Type B pancreatic cell (in vitro differentiated cells): Measurements from ENCODE around the gene HSPG2. TPM values are rescaled to one million over a fixed set of nuclear protein-coding genes. Genes with fewer than 3 reads are reported as not detected.

ENCODE experiments used
- DNase-seq: peaks from one replicate; pipeline ENCODE4 v3.0.0; 2021; ENCODE audit warnings: mixed read lengths; ENCODE audit not compliant: unreplicated experiment; ENCODE audit errors: extremely low spot score
- H3K27ac Mint-ChIP-seq: 2 replicates; pipeline ENCODE4 v1.8.0; 2021; ENCODE audit warnings: mild to moderate bottlenecking, mixed read lengths
- H3K27me3 Mint-ChIP-seq: 2 replicates; pipeline ENCODE4 v1.8.0; 2021; ENCODE audit warnings: mixed read lengths
- H3K36me3 Mint-ChIP-seq: 2 replicates; pipeline ENCODE4 v1.8.0; 2021; ENCODE audit warnings: mixed read lengths
- H3K4me1 Mint-ChIP-seq: one replicate; pipeline ENCODE4 v1.8.0; 2021; ENCODE audit warnings: mixed read lengths; ENCODE audit not compliant: unreplicated experiment
- H3K4me3 Mint-ChIP-seq: 2 replicates; pipeline ENCODE4 v1.8.0; 2021; ENCODE audit warnings: mild to moderate bottlenecking, mixed read lengths
- H3K9me3 Mint-ChIP-seq: 2 replicates; pipeline ENCODE4 v1.8.0; 2021; ENCODE audit warnings: mixed read lengths
- total RNA-seq: library from RNA; stranded (reverse); gene quantifications from 2 replicates; pipeline ENCODE4 v1.2.1, GENCODE V29; 2021; ENCODE audit warnings: low replicate concordance
- TF ChIP-seq, protein P1 (sequence below): fragments of 200-600 bp; sonication (generic); conservative IDR thresholded peaks from 2 replicates; pipeline ENCODE4 v1.5.0; 2021; ENCODE audit warnings: antibody characterized with exemption, mild to moderate bottlenecking

Gene HSPG2
- total RNA-seq, 1 donor from 2014 or later: 130 TPM

DNA sequence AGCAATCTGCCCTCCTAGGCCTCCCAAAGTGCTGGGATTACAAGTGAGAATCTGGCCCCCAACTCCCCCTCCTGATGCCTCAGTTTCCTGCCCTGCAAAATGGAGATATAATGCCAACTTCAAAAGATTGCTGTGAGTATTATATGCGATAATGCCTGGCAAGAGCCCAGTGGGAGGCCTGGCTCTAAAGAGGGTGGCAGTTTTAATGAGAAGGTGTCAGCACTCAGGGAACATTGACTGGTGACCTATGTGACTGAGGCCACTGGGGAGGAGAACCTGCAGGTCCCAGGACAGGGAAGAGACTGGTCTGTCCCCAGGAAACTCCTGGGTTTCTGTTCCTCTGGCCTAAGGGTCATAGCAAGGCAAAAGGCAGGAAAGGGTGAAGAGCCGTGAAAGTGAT lies 11.0 kb downstream of the HSPG2 start:
- TF ChIP-seq, protein P1, sequence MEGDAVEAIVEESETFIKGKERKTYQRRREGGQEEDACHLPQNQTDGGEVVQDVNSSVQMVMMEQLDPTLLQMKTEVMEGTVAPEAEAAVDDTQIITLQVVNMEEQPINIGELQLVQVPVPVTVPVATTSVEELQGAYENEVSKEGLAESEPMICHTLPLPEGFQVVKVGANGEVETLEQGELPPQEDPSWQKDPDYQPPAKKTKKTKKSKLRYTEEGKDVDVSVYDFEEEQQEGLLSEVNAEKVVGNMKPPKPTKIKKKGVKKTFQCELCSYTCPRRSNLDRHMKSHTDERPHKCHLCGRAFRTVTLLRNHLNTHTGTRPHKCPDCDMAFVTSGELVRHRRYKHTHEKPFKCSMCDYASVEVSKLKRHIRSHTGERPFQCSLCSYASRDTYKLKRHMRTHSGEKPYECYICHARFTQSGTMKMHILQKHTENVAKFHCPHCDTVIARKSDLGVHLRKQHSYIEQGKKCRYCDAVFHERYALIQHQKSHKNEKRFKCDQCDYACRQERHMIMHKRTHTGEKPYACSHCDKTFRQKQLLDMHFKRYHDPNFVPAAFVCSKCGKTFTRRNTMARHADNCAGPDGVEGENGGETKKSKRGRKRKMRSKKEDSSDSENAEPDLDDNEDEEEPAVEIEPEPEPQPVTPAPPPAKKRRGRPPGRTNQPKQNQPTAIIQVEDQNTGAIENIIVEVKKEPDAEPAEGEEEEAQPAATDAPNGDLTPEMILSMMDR: no peak
- Mint-ChIP-seq H3K9me3 (no peaks in the 10 kb centered on the region), H3K4me3 (peak overlapping the region; percentile 7), H3K27me3 (no peaks in the 10 kb centered on the region), H3K36me3 (peaks cover 5% of the 10 kb centered on the region), H3K4me1 (peaks cover 48% of the 10 kb centered on the region), H3K27ac (peak overlapping the region; percentile 56)
- no peak for DNase-seq

DNA sequence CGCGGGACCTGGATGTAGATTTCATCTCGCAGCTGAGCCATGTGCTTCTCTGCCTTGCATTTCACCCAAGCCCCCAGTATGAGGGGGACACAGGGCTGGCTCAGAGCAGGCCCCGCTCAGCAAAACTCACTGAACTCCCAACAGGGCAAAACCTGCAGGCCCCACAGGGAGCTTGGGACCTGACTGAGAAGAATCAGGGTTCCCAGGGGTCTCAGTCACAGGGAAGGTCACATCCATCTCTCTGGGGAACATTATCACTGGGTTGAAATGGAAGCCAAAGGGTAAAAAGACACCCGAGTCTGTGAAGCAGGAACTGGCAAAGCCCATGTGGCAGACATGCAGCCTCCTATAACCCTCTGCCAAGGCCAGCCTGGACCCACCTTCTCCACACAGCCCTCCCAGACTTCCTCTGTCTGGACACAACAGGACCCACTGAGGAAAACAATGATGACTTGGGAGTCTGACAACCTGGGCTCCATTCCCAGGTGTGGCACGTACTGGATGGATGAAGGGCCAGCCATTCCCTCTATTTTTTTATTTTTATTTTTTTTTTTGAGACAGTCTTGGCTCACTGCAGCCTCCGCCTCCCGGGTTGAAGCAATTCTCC lies 11.7 kb downstream of the HSPG2 start:
- Mint-ChIP-seq H3K4me3 (no peak overlapping the region), H3K36me3 (peaks cover 5% of the 10 kb centered on the region), H3K9me3 (no peaks in the 10 kb centered on the region), H3K4me1 (peaks cover 50% of the 10 kb centered on the region), H3K27ac (no peak overlapping the region), H3K27me3 (no peaks in the 10 kb centered on the region)
- TF ChIP-seq, protein P1: no peak
- DNase-seq: no peak

DNA sequence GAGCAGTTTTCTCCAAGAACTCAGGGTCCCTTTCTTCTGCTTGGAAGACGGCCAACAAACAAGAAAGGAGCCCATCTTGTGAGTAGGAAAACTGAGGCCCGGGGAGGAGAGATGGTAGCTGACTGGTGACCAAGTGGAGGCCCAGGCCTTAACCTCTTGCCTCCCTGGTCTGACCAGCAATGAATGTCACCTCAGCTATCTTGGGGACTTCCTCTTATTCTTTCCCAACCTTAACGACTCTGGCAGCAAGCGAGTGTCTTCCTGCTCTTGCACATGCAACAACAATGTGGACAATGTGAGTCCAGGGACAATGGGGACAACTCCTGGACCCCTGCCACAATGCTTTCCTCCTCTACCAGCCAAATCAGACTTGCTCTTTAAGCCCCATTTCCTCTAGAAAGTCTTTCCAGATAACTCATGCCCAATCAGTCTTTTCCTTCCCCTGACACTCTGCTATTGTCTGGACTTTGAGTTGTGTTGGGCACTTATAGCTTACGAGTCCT lies 12.6 kb downstream of the HSPG2 start:
- Mint-ChIP-seq H3K4me3 (peak overlapping the region; percentile 26), H3K4me1 (peaks cover 43% of the 10 kb centered on the region)

DNA sequence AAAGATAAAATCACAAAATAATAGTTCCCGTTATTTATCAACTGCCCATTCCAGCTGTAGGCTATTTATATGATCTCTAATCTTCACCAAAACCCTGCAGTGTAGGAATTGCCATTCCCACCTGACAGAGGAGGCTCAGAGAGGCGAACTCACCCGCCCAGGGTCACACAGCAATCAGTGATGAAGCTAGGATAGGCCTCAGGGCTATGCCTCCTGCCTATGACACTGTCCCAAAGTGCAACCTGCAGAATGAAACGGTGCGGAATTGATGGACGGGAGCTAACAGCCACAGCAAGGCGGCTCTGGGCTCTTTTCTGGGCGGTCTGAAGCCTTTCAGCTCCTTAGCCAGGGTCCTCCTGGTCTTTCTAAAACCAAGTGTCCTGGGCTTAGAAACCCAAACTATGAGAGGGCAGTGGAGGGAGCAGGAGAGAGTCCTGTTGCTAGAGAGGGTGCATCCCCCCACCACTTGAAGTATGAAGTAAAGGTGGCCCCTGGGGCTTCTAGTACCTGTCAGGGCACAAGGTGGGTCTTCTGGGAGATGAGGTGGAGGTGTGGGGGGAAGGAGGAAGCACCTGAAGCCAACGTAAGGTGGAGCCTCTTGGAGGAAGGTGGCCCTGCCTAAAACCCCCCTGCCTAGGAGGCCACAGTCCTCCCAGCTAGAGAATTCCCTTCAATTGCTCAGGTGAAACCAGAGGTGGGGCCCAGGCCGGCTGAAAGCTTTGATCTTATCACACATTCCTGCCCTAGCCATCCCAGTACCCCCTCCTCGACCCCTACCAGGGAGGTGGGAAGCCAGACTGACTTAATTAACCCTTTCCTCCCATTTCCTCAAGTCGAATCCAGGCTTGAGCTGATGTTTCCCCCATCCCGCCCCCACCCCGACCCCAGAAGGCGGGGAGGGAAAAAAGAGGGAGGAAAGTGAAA lies 14.8 kb downstream of the HSPG2 start:
- H3K9me3 Mint-ChIP-seq: no peaks in the 10 kb centered on the region
- DNase-seq: no peak
- H3K36me3 Mint-ChIP-seq: peaks cover 3% of the 10 kb centered on the region
- no peaks in the 10 kb centered on the region for H3K27me3 Mint-ChIP-seq
- peaks cover 42% of the 10 kb centered on the region for H3K4me1 Mint-ChIP-seq
- TF ChIP-seq, protein P1: no peak
- H3K4me3 Mint-ChIP-seq: no peak overlapping the region
- peak overlapping the region; percentile 32 for H3K27ac Mint-ChIP-seq

More for the DNA sequence above, 12.6 kb downstream of the HSPG2 start:
- Mint-ChIP-seq H3K27ac (peak overlapping the region; percentile 17), H3K9me3 (no peaks in the 10 kb centered on the region), H3K27me3 (no peaks in the 10 kb centered on the region), H3K36me3 (no peaks in the 10 kb centered on the region)
- DNase-seq: no peak
- TF ChIP-seq, protein P1: no peak

DNA sequence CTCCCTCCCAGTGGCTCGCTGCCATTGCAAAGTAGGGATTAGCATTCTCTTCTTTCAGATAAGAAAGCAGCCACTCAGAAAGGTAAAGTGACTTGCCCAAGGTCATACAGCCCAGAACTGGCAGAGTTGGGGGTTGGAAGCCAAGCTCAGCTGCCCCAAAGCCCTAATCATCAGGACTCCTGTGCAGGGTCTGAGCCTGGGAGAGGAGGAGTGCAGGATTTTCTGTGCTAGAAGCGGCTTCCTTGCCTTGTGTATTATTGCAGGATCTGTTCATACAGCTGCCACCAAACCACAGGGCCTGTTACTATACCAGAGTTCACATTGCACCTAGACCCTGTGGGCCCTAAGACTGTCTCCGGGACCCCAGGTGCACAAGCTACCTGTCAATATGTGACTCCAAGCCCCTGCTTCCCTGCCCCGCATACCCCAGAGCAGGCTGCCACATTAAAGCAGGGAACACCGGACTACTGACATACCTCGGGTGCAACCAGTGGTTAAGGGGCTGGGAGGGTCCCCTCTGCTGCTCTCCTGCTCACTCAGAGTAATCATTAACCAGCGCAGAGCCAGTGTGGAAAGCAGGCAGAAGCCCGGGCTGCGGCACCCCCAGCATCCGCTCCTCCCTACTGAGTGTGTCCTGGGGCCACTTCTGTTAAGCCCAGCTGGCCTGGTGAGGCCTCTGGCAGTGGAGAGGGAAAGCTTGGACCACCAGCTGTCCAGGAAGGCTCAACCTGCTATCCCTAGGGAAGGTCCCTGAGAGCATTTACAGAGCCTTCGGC lies 15.8 kb downstream of the HSPG2 start:
- H3K27ac Mint-ChIP-seq: peak overlapping the region; percentile 32
- H3K4me1 Mint-ChIP-seq: peaks cover 42% of the 10 kb centered on the region
- H3K9me3 Mint-ChIP-seq: no peaks in the 10 kb centered on the region
- DNase-seq: no peak
- H3K27me3 Mint-ChIP-seq: no peaks in the 10 kb centered on the region
- TF ChIP-seq, protein P1: no peak
- peaks cover 3% of the 10 kb centered on the region for H3K36me3 Mint-ChIP-seq
- H3K4me3 Mint-ChIP-seq: peak overlapping the region; percentile 31
